Measurements from ENCODE around the gene DOK6.
"Not testable (repeated sequence)": the region's sequence is repeated elsewhere in the genome, so short reads cannot be mapped to it uniquely, and the experiment has no call there.

Gene DOK6

GRCh38 chr18:69820538-69820937, 419.9 kb downstream of the DOK6 start:
- DNase-seq (ENCODE audit: low read depth): no peak
- TF ChIP-seq CTCF (conservative IDR thresholded peaks at IDR 0.05; ENCODE audit: low read depth, low read length): no peak
- H3K4me3 ChIP-seq (ENCODE audit: low read depth, low read length): no peak overlapping the region

GRCh38 chr18:69830189-69830588, 429.5 kb downstream of the DOK6 start:
- TF ChIP-seq CTCF (conservative IDR thresholded peaks at IDR 0.05; ENCODE audit: low read depth, low read length): no peak
- DNase-seq (ENCODE audit: low read depth): no peak
- no peak overlapping the region for H3K4me3 ChIP-seq (ENCODE audit: low read depth, low read length)

GRCh38 chr18:69834980-69835379, 434.3 kb downstream of the DOK6 start:
- DNase-seq (ENCODE audit: low read depth): not testable (repeated sequence)

GRCh38 chr18:69838003-69838402, 437.3 kb downstream of the DOK6 start:
- no peak overlapping the region for H3K4me3 ChIP-seq (ENCODE audit: low read depth, low read length)
- no peak for DNase-seq (ENCODE audit: low read depth)
- no peak for TF ChIP-seq CTCF (conservative IDR thresholded peaks at IDR 0.05; ENCODE audit: low read depth, low read length)

More at GRCh38 chr18:69834980-69835379, 434.3 kb downstream of the DOK6 start:
- not testable (repeated sequence) for H3K4me3 ChIP-seq (ENCODE audit: low read depth, low read length)

- DNase-seq (ENCODE audit: low read depth): no peak
Measured at GRCh38 chr18:69838620-69839411, 438.1 kb downstream of the DOK6 start.

GRCh38 chr18:69839497-69839896, 438.8 kb downstream of the DOK6 start:
- no peak for DNase-seq (ENCODE audit: low read depth)
- no peak overlapping the region for H3K4me3 ChIP-seq (ENCODE audit: low read depth, low read length)
- no peak for TF ChIP-seq CTCF (conservative IDR thresholded peaks at IDR 0.05; ENCODE audit: low read depth, low read length)

More at GRCh38 chr18:69838620-69839411, 438.1 kb downstream of the DOK6 start:
- no peak for TF ChIP-seq CTCF (conservative IDR thresholded peaks at IDR 0.05; ENCODE audit: low read depth, low read length)
- H3K4me3 ChIP-seq (ENCODE audit: low read depth, low read length): no peak overlapping the region

GRCh38 chr18:69840001-69840400, 439.3 kb downstream of the DOK6 start:
- TF ChIP-seq CTCF (conservative IDR thresholded peaks at IDR 0.05; ENCODE audit: low read depth, low read length): no peak
- no peak overlapping the region for H3K4me3 ChIP-seq (ENCODE audit: low read depth, low read length)
- DNase-seq (ENCODE audit: low read depth): no peak
